Lung microvascular endothelial cell (primary cell): ENCODE measurements around the gene TOMM22. TPM values are rescaled to one million over a fixed set of nuclear protein-coding genes. Genes with fewer than 3 reads are reported as not detected.

Experiments
- DNase-seq, 2 donors: peaks; one replicate each; pipeline versions ENCODE4 v3.0.0 to v3.0.0-alpha.2; 2010; ENCODE audit warnings: low read depth in 2 of 2
- total RNA-seq: library from RNA; depleted of rRNA; stranded (reverse); fragments of >200 nt; gene quantifications from 2 replicates; pipeline ENCODE4 v1.2.1, GENCODE V29; 2014

Gene TOMM22
- total RNA-seq, 1 donor from 2014 or later: 74.8 TPM

DNA sequence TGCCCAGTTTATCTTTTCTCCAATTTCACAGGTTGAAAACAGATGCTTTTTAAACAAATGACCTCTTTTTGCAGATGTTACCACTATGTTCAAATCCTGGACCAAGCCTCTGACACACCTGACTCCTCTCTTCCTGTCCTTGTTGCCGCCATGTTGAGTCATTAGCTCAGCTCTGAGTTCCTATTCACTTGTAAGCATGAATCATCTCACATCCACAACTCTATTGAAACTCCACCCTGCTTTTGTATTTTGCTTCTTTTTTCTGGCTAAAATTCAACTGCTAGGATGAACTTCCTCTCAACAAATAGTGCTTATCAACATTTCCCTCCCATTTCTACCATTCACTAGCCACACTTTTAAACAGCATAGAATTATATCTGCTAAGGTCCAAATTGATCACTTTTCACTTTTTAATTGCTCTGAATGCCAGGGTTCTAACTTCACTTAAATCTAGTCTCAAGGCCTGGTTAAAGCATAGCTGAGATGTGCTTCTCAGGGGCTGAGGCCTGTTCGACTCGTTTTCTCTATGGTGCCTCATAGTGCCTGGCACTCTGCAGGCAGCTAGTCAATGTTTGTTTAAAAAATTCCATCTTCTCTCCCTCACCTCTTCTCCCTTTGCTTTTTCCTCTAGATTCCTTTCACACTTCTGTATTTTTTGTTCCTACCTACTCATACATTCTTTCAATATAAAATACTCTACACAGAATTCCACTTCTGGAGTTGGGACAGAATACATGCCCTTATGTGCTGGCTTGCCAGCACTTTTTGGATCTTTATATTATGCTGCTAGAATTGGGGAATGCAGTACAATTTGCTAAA lies 15.1 kb downstream of the TOMM22 start:
- DNase-seq: peak; percentile 92 to 93

DNA sequence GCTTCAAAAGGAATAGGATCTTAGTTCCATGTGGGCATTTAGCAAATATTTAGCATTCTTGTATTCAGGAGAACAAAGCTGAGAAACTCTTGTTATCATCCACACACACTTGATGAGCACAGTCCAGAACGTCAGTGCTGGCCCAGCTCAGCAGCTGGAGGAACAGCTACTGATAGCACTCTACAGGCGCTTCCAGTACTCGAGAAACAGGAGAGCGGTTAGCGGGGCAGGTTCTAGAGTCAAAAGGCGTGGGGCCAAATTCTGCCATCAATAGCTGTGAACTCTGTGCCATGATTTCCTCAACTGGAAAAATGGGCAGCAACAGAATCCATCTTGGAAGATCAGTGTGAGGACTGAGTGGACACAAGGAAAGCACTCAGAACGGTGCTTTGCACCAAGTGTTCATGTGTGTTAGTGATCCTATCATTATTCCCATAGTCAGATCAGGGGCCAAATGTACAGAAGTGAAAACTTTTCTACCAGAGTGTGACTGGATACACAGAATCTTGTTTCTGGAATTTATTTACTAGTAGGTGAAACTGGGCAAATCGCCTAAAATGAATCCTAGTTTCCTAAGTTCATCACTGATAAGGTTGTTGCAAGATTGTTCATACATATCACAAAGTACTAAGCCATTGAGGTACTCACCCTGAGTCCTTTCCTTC lies 15.8 kb downstream of the TOMM22 start:
- DNase-seq: peak; percentile 50 to 57

DNA sequence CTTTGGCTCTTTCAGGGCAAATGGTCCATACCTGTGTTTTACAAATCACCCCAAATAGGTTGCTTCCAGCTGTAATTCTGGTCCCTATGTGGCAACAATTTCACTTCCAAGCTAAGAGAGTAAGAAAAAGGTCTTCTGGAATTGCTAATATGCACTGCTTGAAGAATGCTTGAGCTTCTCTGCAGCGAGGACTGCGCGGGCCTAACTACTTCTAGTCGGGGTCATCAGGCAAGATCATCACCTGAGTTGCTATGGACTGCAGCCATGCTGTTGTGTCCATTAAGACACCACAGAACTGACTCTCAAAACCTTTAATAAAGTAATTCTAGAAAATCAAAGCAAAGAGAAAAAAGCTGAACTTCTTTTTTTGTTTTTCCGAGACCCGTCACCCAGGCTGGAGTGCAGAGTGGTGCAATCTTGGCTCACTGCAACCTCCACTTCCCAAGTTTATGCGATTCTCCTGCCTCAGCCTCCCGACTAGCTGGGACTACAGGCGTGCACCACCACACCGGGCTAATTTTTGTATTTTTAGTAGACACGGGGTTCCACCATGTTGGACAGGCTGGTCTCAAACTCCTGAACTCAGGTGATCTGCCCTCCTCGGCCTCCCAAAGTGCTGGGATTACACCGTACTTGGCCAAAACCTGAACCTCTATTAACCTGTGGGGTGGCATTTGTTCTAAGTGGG lies 16.8 kb downstream of the TOMM22 start:
- DNase-seq: no peak

DNA sequence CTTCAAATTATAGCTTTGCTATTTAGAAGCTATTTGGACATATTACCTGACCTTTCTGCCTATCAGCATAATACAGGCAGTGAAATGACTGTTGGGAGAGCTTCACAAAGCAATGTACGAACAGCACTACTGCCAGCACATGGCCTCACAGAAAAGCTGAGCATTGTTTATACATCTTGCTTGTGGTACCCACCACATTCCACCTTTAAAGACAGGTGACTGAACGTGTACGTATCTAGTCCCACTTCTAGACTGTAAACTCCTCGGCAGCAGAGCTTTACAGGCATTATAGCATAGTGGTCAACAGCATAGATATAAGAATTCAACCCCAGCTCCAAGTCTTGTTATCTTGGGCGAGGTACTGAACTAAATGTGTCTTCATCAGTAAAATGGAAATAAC lies 17.4 kb downstream of the TOMM22 start:
- peak in 1 of 2 donors; percentile 27 for DNase-seq

DNA sequence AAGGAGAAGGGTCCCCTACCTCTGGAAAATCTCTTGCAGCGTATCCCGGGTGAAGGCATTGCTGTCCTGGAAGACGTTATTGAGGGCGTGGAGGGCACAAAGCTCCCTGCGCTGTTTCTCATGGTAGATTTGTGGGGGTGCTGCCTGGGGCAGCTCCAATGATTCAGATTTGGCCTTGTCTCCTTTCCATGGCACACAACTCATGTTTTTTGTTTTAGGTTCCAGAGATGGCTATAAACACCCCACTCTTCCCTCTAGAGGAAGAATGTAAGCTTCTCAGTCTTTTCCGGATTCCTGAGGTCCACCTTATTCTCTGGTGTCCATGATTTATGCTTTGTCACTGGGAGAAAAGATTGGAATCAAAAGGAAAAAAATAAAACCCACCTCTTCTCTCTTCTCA lies 18.0 kb downstream of the TOMM22 start:
- peak; percentile 14 to 36 for DNase-seq

DNA sequence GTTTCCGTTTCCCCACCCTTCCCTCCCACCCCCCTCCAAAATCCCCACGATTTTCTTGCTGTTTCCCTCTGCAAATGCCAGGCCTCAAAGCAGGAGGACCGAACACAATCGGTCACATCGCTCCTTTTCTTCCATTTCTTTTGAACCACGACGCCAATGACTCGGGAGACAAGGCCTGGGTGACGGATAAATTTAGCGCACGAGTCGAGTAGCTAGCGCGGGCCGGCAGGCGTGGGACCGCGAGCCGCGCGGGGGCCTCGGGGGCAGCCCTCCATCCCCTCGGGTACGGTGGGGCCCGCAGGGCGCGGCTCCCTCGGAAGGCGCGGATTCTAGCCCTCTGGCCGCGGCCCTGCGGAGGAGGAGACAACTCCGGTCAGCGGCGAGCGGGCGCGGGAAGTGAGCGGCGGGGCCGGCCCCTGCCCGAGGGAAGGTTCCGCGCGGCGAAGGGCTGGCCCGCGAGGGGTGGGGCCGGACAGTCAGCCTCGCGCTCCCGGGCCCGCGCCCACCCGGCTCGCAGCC lies 18.6 kb downstream of the TOMM22 start:
- peak in 1 of 2 donors; percentile 66 for DNase-seq

DNA sequence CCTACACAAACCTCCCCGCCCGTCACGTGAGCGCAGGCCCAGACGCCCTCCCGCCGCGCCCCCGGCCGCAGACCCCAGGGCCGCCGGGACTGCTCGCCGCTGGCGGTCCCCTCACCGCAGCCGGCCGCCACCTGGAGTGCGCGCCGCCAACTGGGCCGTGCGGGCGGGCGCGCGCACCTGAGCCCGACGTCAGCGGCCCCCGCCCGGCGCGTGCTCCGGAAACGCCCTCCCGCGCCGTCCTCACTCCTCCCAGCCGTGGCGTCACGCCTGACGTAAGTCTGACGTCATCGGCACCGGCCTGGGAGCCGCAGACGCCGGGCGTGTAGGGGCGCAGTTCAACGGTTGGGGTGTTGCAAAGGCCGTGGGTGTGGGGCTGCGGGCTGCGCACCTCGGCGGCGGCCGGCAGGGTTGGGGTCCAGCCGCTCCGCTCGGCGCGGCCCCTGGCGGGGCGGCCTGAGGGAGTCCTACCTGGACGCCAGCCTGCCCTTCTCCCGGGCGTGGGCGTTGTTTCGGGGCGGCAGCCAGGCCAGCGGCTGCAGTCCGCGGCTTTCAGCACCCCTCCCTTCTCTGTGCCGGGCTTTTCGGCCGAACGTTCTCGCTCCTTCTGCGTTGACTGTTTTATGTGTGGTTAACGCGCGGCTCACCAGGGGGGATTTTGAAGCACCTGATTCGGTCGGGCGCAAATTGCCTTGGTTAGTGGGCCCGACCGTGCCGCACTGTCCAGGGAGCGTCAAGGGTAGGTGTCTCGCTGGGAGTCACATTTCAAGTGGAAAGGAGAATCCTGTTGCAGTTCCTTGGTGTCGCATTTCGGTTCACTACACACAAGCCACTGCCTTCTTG lies 19.3 kb downstream of the TOMM22 start, which contains the start of gene JOSD1:
Gene JOSD1, minus strand, starts transcription at position 155 of the 840 bp plus-strand sequence. CDS start 956 bp downstream, outside the sequence.
- DNase-seq: peak; percentile 95 to 98

DNA sequence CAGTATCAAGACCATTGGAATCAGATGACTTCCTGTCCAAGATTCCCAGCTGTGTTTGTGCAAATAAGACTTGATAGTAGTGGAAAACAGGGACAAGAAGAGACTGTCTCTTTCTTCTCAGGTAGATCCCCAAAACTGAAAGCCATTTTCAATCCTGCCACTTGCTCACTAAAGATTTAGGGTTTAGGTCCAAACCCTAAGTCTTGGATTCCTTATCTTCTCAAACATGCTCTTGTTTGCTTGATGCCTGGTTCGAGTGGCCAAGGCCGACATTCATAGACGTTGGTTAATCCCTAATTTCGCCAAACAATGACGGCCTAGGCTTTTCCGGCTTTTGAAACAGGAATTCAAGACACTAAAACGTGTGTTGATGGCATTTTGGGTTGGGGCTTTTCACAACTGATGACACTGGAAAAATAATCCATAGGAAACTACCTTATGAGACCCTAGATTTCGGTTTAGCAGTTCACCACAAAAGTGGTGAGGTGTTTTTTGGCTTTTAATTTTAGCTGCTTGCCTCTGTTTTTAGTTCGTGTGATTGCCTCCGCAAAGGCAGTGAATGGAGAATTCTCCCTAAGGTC lies 23.0 kb downstream of the TOMM22 start:
- peak in 1 of 2 donors; percentile 11 for DNase-seq

DNA sequence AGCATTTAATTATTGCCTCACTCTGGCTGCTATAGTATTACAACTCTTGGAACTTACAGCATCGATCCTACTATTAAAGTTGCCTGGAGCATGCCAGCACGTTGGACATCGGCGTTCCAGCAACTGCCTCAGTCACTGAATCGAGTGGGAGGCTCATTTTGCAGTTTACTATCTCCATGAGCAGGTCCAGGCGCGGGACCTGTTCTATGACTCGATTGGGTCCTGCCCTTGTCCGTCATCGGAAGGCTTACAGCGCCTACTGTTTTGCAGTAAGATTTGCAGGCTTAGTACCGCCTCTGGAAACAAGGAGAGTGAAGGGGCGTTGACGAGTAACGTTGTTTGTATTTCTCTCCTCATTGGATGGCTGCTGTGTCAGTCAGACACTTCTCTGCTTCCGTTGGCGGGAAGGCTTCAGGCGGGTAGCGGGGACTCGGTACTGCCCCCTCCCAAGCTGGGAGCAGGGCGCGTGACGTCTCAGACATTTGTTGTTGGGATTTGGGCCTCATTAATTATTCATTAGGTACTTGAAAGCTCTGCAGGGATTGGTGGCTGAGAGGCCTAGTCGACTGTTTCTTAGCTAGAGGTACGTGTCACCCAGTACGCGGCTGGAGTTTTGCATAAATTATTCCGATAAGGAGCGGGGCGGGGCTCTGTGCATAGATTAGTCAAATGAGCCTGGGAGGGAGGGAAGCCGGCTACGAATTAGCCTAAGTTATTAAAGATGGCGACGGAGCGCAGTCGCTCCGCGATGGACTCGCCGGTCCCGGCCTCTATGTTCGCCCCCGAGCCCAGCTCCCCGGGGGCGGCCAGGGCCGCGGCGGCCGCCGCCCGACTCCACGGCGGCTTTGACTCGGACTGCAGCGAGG lies 23.7 kb downstream of the TOMM22 start, which contains the start of gene GTPBP1:
Gene GTPBP1, plus strand, starts transcription at position 710 of the 866 bp plus-strand sequence. Its CDS starts 12 bp downstream, at position 722.
- peak; percentile 100 for DNase-seq

DNA sequence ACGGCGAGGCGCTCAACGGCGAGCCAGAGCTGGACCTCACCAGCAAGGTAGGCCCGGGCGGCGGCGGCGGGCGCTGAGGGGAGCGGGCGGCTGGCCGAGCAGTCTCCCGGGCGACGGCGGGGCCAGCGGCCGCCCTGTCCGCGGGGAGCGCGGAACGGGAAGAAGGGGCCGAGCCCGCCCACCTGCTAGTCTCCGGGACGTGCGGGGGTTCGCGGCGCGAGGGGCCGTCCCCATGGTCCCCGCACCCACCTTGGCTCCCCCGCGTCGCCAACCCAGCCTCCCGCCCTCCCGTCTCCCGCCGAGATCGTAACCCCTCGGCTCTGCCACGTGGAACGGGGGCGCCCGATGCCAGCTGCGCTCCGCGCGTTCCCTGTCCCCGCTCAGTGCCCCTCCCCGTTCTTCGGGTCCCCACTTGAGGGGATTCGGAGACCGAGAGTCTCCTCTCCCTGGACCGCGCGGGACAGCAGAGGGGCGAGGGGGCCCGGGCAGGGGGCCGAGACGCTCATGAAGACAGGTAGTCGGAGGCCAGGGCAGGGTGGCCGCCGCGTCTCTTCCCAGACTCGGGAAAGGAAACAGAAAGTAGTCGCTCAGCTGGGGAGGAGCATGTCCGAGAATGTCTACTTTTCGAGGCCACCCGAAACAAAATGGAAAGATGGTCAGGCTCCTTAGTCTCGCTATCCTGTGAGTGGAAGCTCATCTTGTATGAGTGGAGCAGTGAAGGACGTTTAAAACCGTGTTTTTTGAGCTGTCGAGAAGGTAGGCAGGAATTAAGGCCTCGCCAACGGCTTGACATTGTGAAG lies 24.5 kb downstream of the TOMM22 start:
- peak; percentile 48 to 51 for DNase-seq

DNA sequence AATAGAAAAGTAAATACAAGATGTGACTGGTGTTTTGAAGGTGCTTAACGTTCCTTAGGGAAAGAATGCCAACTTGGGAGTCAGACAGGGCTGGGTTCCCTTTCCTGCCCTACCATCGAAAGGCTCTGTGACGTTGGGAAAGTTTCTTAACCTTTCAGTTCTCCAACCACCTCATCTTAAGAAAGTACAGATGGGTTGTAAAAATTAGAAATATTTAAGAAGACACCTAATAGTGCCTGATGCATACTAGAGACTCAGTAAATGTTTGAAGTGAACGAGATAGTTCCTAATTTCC lies 25.1 kb downstream of the TOMM22 start:
- no peak for DNase-seq

DNA sequence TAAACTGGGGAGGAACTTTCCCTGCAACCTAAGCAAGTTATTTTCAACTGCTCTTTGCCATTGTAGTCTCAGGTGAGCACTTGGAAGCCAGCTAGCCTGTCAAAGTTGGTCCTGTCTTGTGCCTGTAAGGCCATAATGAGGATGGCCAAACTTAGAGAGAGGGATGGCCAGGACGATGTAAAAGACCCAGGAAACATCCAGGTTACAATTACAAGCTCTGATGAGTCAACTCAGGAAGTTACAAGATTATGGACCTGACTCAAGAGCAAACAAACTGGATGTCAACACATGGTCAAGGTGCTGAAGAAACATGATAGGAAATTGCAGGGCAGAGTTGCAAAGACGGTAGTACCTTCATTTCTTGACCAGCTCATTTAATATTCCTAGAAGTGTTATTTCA lies 25.6 kb downstream of the TOMM22 start:
- DNase-seq: peak in 1 of 2 donors; percentile 53

DNA sequence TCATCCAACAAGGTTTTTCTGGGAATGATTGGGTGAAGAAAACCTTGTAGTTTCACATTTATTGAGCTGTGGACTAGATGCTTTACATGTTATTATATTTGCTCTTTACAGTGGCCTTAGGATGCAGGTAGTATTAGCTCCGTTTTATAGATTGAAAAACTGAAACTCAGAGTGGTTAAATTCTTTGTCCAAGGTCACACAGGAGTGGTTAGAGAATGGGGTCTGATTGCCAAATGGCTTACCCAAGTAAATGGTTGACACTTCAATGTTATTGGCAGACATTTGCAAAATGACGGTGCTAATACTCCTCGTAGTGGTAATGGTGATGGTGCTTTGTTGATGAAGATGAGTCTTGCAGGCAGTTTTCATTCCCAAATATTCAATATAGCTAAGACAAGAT lies 26.2 kb downstream of the TOMM22 start:
- no peak for DNase-seq

DNA sequence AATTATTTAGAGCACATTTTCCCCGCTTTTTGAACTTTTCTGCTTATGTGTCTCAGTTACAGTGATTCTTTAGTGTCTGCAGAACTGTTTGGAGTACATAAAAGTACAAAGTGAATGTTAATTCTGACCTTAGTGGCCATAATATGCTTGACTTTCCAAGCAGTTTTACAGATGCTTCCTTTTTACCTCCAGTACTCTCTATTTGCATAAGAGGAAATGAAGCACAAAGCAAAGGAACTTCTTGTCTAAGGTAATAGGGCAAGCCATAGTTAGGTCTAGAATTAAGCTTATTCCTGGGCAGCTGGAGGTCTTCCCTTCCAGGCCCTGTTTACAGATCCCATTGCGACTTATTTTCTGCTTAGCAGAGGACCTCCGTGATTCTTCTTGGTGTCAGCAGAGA lies 27.5 kb downstream of the TOMM22 start:
- DNase-seq: peak in 1 of 2 donors; percentile 25

DNA sequence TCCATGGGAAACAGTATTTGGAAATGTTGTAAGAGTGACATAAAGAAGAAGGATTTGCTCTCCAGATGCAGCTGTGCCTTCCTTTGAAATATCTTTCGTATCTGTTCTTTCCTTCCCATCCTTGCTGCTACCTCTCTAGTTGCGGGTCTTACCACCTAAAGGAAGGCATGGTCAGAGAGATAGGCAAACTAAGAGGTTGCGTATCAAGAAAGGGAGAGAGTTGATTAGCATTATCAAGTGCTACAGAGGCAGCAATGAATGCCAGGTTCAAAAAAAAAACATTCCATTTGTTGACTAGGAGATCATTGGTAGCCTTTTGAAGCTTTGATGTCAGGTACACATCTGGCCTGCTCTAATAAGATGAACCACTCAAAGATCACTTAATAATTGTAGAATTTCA lies 28.6 kb downstream of the TOMM22 start:
- no peak for DNase-seq

DNA sequence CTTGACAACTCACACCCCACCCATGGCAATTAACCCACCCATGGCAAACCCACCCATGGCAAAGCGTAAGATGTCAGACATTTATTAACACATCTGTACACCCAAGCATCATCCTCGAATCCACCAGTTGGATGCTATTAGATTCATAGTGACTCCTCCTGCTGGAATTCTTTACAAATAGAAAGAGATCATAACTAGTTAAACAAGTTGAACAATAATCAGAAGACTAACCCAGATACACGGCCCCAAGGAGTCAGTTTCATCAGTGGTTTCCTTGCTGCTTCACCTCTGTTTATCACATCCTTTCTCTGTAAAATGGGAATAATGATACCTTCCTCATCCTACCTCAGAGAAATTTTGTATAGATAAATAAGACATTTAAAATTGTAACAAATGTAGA lies 29.1 kb downstream of the TOMM22 start:
- no peak for DNase-seq

DNA sequence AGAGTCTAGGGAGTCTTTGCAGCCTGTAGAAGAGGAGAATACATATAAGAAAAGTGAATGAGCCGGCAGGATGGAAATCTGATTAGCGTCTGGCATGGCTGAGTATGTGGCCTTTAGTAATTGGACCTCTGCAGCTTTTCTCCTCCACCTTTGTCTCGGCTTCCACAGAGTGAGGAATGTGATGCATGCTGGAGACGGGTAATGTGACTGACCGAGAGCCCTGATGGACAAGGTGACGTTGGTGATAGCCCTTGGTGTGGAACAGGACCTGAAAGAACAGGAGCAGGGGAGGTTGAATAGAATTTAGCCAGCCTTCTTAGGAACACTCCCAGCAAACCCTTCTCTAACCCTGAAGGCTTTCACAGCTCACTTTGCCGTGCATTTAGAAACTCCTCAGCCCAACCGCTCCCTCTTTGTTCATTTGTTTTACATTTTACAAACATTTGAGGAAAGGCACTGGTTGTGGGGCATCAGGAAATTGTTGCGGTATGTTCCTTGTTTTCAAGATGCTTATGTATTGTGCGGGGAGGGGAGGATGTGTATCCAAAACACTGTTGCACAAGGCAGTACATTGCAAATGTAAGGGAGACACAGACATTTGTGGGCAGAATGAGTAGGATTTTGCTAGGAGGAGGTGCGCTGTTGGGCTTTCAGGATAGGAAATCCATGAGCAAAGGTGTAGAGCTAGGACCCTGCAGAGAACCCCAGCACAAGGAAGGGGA lies 30.9 kb downstream of the TOMM22 start:
- no peak for DNase-seq

DNA sequence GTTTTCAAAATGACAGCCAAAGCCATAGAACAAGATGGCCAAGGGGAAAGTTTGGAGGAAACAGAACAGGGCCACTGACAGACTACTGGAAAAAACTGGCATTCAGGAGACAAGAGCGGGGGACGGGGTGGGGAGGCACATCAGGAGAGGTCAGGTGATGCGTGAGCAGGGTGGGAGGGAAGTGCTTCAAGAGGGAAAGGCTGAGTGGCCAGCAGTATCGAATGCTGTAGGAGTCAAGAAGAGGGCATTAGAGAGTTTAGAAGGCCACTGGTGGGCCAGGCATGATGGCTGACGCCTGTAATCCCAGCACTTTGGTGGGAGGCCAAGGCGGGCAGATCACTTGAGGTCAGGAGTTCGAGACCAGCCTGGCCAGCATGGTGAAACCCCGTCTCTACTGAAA lies 32.2 kb downstream of the TOMM22 start:
- peak in 1 of 2 donors; percentile 43 for DNase-seq
